Activated naive CD8-positive, alpha-beta T cell treated with anti-CD3 and anti-CD28 coated beads, Interleukin-2, amount 50 U/mL, for 16 hours (primary cell): ENCODE data around the gene TRIM54.
"Not testable (repeated sequence)": the region's sequence is repeated elsewhere in the genome, so short reads cannot be mapped to it uniquely, and the experiment has no call there.

Experiments used
- DNase-seq: peaks from one replicate; pipeline ENCODE4 v3.0.0-alpha.2; 2020; ENCODE audit warnings: low read depth, low spot score

Gene TRIM54

DNA sequence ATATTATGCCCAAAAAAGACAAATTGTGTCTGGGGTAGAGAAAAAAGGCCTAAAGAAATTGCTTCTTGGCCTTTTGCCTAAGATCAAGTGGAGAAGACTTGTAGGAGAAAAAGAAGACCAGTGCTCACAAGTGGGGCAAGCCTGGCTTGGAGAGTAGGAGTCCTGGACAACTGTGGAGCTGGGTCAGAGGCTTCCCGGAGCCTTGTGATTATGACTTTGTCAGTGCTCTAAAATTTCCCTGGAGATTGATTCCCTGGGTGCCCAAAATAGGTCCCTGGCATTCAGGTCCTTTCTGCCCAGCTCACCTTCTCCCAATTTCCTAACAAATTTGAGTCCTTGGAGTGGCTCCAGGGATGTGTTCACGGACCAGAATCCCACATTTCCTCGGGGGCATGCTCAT is 787 bp upstream of the TRIM54 start:
- no peak for DNase-seq

DNA sequence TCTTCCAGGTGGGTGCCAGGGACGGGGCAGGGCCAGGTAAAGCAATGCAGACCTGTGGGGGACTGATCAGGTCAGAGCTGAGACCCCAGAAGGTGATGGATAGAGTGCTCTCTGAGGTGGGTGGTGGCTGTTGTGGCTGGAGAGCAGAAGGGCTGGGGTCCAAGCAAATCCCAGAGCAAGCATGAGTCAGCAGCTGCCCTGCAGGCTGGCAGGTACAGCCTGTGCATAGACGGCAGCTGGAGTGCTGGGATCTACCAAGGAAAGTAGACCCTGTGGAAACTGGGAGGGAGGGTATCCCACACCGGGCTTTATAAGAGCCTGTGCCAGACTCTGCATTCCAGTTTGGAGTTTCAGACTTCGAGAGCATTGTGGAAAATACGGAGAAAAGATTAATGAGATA is 663 bp downstream of the TRIM54 start:
- DNase-seq: no peak

DNA sequence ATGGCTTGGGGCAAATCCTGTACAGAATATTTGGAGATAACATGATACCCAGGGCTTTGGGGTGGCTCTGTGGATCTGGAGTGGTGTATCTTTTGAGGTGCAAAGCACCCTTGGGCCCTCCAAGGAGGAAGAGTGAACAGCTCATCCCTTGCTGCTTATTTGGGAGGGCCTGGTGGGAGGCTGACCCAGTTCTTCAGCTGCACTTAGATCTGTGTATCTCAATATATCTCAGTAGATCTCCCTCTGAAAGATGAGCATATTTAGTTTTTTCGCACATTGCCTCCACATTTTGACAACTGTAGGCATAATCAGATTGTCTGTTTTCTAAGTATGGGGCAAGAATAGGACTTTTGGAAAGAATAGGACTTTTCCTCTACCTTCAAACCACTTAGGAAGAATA is 2.8 kb downstream of the TRIM54 start:
- no peak for DNase-seq

DNA sequence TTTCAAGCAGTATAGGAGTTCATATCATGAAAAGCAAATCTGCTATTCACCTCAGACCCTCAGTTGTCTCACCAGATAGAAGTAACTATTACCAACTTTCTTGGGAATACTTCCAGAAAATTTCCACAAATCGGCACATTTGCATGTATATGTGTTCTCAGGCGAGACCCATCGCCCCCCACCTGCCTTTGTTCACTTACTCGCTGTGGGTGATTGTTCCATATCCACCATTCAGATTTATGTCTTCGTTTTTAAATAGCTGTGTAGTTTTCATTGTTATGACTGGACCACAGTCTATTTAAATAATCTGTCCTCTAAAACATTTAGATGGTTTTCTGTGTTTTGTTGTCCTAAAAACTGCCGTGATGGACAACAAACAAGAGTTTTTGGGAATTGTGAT is 3.3 kb downstream of the TRIM54 start:
- DNase-seq: no peak

GRCh38 chr2:27288610-27289009 is 6.4 kb downstream of the TRIM54 start:
- no peak for DNase-seq

DNA sequence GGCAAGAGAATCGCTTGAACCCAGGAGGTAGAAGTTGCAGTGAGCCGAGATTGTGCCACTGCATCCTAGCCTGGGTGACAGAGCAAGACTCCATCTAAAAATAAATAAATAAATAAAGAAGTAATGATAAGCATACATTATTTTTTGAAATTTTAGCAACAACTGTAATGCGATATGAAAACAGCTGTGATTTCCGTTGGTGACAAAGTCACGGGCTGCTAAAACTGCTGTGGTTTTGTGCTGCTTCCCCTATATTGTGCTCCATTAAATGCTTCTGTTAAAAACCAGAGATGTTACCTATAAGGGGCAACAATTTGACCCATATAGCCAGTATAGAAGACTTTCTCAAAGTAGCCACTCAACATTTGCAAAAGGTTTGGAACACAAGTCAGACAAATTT is 8.3 kb downstream of the TRIM54 start:
- DNase-seq: no peak

DNA sequence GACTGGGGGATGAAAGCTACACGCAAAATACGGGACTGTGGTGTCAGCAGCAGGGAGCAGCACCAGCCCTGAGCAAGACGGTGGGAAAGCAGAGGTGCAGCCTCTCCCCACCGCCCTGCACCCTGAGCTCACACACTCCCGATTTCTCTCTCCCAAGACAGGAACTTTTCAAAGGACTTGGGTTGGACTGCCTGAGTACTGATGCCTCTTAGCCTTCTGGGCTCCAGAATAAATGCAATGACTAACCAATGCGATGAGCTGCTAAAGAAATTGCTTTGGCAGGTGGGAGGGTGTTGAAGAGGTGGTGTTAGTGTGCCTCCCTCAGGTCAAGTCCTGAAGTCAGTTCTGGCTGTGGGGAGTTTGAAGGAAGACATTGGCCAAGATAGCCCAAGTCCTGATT is 9.6 kb downstream of the TRIM54 start:
- DNase-seq: no peak

- no peak for DNase-seq
These were observed 12.7 kb downstream of the TRIM54 start for GRCh38 chr2:27294928-27295327.

DNA sequence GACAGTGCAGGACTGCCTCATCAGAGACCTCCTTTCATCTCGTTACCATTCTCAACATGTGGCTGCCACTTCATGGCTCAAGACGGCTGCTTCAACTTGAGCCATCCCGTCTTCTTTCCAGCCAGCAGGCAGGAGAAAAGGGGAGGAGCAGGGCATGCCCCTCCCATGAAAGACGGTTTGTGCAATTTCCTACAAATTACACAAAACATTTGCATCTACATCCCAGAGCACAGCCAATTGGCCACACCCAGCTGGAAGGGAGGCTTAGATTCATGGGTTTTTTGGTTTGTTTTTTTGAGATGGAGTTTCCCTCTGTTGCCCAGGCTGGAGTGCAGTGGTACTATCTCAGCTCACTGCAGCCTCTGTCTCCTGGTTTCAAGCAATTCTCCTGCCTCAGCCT is 14.3 kb downstream of the TRIM54 start:
- DNase-seq: no peak

DNA sequence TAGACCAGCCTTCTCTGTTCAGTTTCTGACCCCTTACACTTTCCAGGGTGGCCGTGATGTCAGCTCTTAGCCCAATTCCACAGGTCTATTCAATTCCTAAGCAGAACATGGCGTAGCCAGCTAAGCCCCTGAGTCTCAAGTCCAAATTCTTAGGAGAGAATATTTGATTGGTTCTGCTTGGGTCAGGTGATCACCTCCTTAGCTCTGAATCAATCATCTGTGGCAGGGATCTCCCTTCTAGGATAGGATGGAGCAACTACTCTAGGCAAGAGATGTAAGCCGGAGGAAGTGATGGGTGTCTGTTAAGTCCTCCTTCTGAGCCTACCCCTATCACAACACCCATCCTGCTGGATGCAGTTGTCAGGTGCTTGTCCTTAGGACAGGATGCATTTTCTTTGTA is 15.0 kb downstream of the TRIM54 start:
- no peak for DNase-seq

DNA sequence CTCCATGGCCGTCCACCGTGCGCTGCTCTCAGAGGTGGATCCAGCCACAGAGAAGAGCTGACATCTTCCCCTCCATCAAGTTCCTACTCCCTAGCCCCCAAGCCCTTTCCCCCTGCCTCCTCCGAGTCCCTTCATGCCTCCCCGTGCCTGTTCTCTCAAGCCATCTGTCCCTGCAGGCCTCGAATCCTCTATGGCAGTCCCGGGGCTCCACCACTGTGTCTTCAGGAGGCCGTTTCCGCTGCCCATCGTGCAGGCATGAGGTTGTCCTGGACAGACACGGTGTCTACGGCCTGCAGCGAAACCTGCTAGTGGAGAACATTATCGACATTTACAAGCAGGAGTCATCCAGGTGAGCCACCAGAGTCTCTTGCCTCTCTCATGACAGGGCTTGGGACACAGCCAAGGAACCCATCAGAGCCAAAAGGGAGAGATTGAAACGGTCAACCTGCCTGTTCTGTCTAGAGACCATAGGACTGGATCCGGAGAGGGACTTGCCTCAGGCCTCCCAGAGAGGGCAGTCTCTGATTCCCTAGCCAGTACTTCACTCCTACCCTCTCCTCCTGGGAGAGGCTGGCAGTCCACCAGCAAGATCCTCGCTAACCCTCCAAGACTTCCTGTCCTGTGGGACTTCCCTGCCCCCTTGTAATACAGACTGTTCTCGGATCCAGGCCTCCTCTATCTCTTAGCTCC is 16.3 kb downstream of the TRIM54 start:
- DNase-seq: no peak

GRCh38 chr2:27300606-27301005 is 18.4 kb downstream of the TRIM54 start:
- DNase-seq: not testable (repeated sequence)

- DNase-seq: no peak
These were observed 21.1 kb downstream of the TRIM54 start for GRCh38 chr2:27303093-27304025.

- DNase-seq: no peak
These were observed 22.4 kb downstream of the TRIM54 start for GRCh38 chr2:27304488-27305240.

DNA sequence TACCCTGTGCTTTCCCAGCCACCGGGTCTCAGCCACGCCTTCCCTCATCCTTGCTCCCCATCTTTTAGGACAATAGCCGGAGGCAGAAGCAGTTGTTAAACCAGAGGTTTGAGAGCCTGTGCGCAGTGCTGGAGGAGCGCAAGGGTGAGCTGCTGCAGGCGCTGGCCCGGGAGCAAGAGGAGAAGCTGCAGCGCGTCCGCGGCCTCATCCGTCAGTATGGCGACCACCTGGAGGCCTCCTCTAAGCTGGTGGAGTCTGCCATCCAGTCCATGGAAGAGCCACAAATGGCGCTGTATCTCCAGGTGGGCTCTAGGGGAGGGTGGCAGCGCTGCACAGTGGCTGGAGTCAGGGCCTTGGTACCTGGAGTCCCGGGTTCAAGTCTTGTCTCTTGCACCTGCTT is 23.3 kb downstream of the TRIM54 start:
- no peak for DNase-seq

- no peak for DNase-seq
These were observed 23.9 kb downstream of the TRIM54 start for GRCh38 chr2:27306136-27306535.

GRCh38 chr2:27306573-27307286 is 24.5 kb downstream of the TRIM54 start:
- DNase-seq: peak; percentile 14

DNA sequence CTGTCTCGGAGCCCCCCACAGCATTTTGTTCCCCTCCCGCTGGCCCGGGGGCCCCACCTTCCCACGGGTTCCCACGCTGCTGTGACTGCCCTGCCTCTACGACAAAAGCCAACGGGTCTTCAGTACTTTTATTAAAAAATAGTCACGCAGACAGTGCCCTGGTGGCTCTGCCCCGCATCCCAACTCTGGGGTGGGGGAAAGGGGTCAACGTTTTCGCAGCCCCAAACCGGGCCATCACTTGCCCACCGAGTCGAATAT is 25.0 kb downstream of the TRIM54 start:
- no peak for DNase-seq

GRCh38 chr2:27307545-27308358 is 25.5 kb downstream of the TRIM54 start:
- no peak for DNase-seq

DNA sequence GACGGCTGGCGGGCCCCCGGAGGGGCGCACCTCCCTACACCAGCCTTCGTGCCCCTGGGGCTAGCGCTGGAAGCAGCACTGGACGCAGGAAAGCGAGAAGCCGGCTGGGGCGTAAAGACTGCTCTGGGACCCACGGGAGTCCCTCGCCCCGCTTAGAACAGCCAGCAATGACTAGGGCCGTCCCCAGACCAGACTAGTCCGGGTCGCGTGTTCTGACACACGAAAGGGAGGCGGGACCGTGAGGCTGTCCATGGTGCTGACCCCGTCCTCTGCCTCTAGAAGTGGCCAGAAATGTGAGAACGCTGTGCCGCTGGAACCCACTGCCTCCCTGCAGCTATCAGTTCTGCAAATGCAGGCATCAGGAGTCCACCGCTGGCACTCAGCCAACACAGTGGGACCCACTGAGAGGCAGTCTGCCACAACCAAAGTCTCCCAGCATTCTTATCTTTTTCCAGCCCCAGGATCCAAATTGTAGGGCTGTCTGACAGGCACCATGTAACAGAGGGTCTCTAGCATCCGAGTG is 26.2 kb downstream of the TRIM54 start, which contains the start of gene UCN:
UCN (minus strand) TSS at position 87 of the 523 bp plus-strand sequence. CDS start 550 bp downstream, outside the sequence.
- DNase-seq: no peak

DNA sequence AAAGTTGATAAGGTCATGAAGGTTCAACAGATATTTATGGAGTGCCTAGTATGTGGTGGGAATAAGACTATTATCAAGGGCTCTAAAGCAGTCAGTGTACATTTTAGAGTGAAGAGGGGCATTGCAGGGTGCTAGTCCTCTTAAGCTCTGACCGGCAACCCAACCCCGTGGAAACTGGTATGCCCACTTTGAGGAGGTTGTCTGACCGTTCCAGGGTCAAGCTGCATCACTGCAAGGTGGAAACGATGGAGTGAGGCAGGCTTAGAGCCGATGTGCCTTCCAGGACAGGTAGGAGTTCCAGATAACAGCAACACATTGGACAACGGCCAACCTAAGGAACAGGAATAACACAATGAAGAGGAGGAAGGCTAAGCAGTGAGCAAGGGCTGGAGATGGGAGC is 27.4 kb downstream of the TRIM54 start:
- DNase-seq: no peak
